OCI-LY3 (cell line): ENCODE data around the gene MMEL1.

Experiments
- H2AFZ ChIP-seq: fragments of 200-600, 300-600 bp; shearing (Covaris generic); 2 replicates; pipeline ENCODE4 v1.6.0; 2014; ENCODE audit warnings: antibody characterized with exemption, low read depth, low read length
- H3K27ac ChIP-seq: fragments of 200-600, 300-600 bp; sonication (generic); 2 replicates; pipeline ENCODE4 v1.5.1; 2014; ENCODE audit warnings: mild to moderate bottlenecking, low read length, moderate library complexity, mixed read lengths
- H3K27me3 ChIP-seq: fragments of 200-600, 300-600 bp; sonication (generic); 2 replicates; pipeline ENCODE4 v1.6.1; 2014; ENCODE audit warnings: low read depth, low read length, mixed read lengths
- H3K36me3 ChIP-seq: fragments of 200-600, 300-600 bp; sonication (generic); replicated peaks from 2 replicates; pipeline ENCODE3; 2014; ENCODE audit warnings: low read depth, low read length, mixed read lengths
- H3K4me1 ChIP-seq: fragments of 300-600, 200-600 bp; sonication (generic); 2 replicates; pipeline ENCODE4 v1.6.1; 2014; ENCODE audit warnings: low read length, mixed read lengths
- H3K4me2 ChIP-seq: fragments of 200-600, 300-600 bp; sonication (generic); 2 replicates; pipeline ENCODE4 v1.6.1; 2014; ENCODE audit warnings: low read length, mixed read lengths
- H3K4me3 ChIP-seq: fragments of 300-600, 200-600 bp; sonication (generic); 2 replicates; pipeline ENCODE4 v1.5.1; 2014; ENCODE audit warnings: antibody characterized with exemption, mild to moderate bottlenecking, low read length, moderate library complexity
- H3K79me2 ChIP-seq: fragments of 300-600, 200-600 bp; shearing (Covaris generic); 2 replicates; pipeline ENCODE4 v1.6.1; 2014; ENCODE audit warnings: mild to moderate bottlenecking, low read length, mixed read lengths
- H3K9ac ChIP-seq: fragments of 300-600, 200-600 bp; shearing (Covaris generic); 2 replicates; pipeline ENCODE4 v1.6.0; 2014; ENCODE audit warnings: mild to moderate bottlenecking, low read length, moderate library complexity
- H3K9me3 ChIP-seq: fragments of 200-600, 300-600 bp; shearing (Covaris generic); 2 replicates; pipeline ENCODE4 v1.6.1; 2014; ENCODE audit warnings: low read length, mixed read lengths; ENCODE audit not compliant: insufficient read depth
- H4K20me1 ChIP-seq: fragments of 200-600, 300-600 bp; sonication (generic); 2 replicates; pipeline ENCODE4 v1.6.1; 2016; ENCODE audit warnings: low read length, mixed read lengths; ENCODE audit not compliant: insufficient read depth
- CTCF ChIP-seq: fragments of 200-600, 300-600 bp; sonication (generic); IDR thresholded peaks from 2 replicates; pipeline ENCODE4 v1.5.1; 2014; ENCODE audit warnings: antibody characterized with exemption, low read length, low read depth
- EZH2phosphoT487 ChIP-seq: fragments of 200-600 bp; shearing (Covaris generic); IDR thresholded peaks from 2 replicates; pipeline ENCODE4 v1.6.1; 2018; ENCODE audit warnings: antibody characterized with exemption, mixed run types, low read depth

MMEL1 gene

GRCh38 chr1:2606396-2606880 is 26.4 kb downstream of the MMEL1 start:
- Histone ChIP-seq H3K27me3 (no peaks in the 10 kb centered on the region), H3K9ac (no peak overlapping the region), H3K9me3 (no peaks in the 10 kb centered on the region), H3K36me3 (no peaks in the 10 kb centered on the region), H3K27ac (no peak overlapping the region), H3K4me2 (no peak overlapping the region), H2AFZ (no peak overlapping the region), H3K4me1 (no peaks in the 10 kb centered on the region), H3K4me3 (no peak overlapping the region), H3K79me2 (no peaks in the 10 kb centered on the region), H4K20me1 (no peaks in the 10 kb centered on the region)
- TF ChIP-seq EZH2phosphoT487 (no peak), CTCF (no peak)

DNA sequence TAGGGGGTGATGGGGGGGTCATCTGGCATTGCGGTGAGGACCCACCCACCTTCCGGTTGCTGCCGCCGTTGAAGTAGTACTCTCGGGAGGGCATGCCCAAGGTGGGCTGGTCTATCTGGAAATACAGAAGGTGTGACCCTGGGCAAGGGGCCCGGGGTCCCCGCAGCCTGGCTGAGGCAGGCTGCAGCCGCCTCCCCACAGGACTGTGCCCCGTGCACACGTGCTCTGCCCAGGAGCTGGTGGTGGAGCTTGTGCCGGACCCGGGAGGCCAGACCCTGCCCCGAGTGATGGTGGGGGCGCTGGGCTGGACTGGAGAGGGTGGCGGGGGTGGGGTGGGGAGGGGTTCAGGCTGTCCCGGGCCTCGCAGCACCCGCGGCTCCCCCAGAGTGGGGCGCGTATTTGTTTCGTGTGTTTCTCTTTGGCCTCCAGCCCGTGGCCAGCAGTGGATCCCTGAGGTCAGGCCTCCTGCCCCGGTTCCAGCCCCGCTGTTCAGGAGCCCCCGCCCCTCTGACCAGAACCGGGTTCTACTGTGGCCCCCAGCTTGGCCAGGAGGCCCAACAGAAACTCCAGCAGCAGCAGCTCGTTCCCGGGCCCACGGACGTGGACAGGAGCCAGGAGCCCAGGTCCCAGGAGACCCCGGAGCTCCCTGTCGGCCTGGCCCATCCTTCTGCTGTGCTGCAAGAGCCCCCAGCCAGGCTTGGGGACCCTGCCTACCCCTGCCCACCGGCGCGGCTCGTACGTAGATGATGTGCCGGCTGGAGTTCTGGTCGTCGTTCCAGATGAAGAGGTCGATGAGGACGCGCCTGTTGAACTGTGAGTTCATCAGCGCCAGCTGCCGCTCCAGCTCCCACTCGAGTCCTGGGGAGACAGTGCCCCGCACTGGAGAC is 27.1 kb downstream of the MMEL1 start:
- Histone ChIP-seq H3K27ac (no peak overlapping the region), H3K36me3 (no peaks in the 10 kb centered on the region), H3K27me3 (no peaks in the 10 kb centered on the region), H3K4me3 (no peak overlapping the region), H2AFZ (no peak overlapping the region), H3K9ac (no peak overlapping the region), H3K4me1 (no peaks in the 10 kb centered on the region), H4K20me1 (no peaks in the 10 kb centered on the region), H3K79me2 (no peaks in the 10 kb centered on the region), H3K4me2 (no peak overlapping the region), H3K9me3 (no peaks in the 10 kb centered on the region)
- TF ChIP-seq CTCF (no peak), EZH2phosphoT487 (no peak)

GRCh38 chr1:2604844-2605508 is 27.8 kb downstream of the MMEL1 start:
- Histone ChIP-seq H3K36me3 (no peaks in the 10 kb centered on the region), H3K79me2 (no peaks in the 10 kb centered on the region), H3K4me2 (no peak overlapping the region), H3K9me3 (no peaks in the 10 kb centered on the region), H3K4me1 (no peaks in the 10 kb centered on the region), H2AFZ (no peak overlapping the region), H3K27ac (no peak overlapping the region), H3K27me3 (no peaks in the 10 kb centered on the region), H4K20me1 (no peaks in the 10 kb centered on the region), H3K9ac (no peak overlapping the region), H3K4me3 (no peak overlapping the region)
- TF ChIP-seq EZH2phosphoT487 (no peak), CTCF (no peak)

GRCh38 chr1:2604156-2604843 is 28.5 kb downstream of the MMEL1 start:
- Histone ChIP-seq H3K4me3 (no peak overlapping the region), H3K27ac (no peak overlapping the region)
- TF ChIP-seq EZH2phosphoT487 (no peak), CTCF (no peak)

More at GRCh38 chr1:2604156-2604843, 28.5 kb downstream of the MMEL1 start:
- H3K36me3 ChIP-seq = no peaks in the 10 kb centered on the region
- no peaks in the 10 kb centered on the region for H3K9me3 ChIP-seq
- H2AFZ ChIP-seq = no peak overlapping the region
- H3K27me3 ChIP-seq = no peaks in the 10 kb centered on the region
- no peaks in the 10 kb centered on the region for H3K4me1 ChIP-seq
- H4K20me1 ChIP-seq = no peaks in the 10 kb centered on the region
- no peaks in the 10 kb centered on the region for H3K79me2 ChIP-seq
- no peak overlapping the region for H3K4me2 ChIP-seq
- no peak overlapping the region for H3K9ac ChIP-seq
